ENCODE data around the gene CHN2. TPM values are rescaled to one million over a fixed set of nuclear protein-coding genes. Genes with fewer than 3 reads are reported as not detected.

CHN2 gene
- polyA plus RNA-seq, 2 of the 4 experiments (the other 2 are of a cell fraction), result 0.06 TPM; not detected in 1

- Histone ChIP-seq H3K4me3 (no peak overlapping the region), H3K27ac (no peak overlapping the region), H3K9me3 (no peaks in the 10 kb centered on the region), H3K4me1 (no peaks in the 10 kb centered on the region), H3K4me2 (no peak overlapping the region)
- FAIRE-seq, result no peak
- WGBS (ENCODE audit: missing lambda C conversion rate), result 54% methylated on average over 5 of the region's 6 CpGs
- no peak for DNase-seq (ENCODE audit: low read depth in 1 of 2, low spot score in 1 of 2)
- ChIA-PET CTCF (no interaction called here), POLR2A (no interaction called here)
- TF ChIP-seq CEBPB (IDR thresholded peaks at IDR 0.05), result no peak
- no peak for TF ChIP-seq BCL3 (IDR thresholded peaks at IDR 0.05)
- TF ChIP-seq KDM5A (IDR thresholded peaks at IDR 0.05), result no peak
- no peak for TF ChIP-seq HOXB13 (CRISPR knock-in tag; IDR thresholded peaks at IDR 0.05; ENCODE audit: low read depth)
- TF ChIP-seq BHLHE40 (IDR thresholded peaks at IDR 0.05; ENCODE audit: low read depth, low read length), result no peak
- TF ChIP-seq CHD2 (IDR thresholded peaks at IDR 0.05; ENCODE audit: low read length, partially characterized antibody), result no peak
- no peak for TF ChIP-seq POLR2A (IDR thresholded peaks at IDR 0.05; ENCODE audit: low read length)
- no peak for ATAC-seq
Observed at GRCh38 chr7:29277436-29278215, 83.1 kb downstream of the CHN2 start.

GRCh38 chr7:29278337-29279069, 83.9 kb downstream of the CHN2 start:
- no peak for ATAC-seq

More at GRCh38 chr7:29278337-29279069, 83.9 kb downstream of the CHN2 start:
- Histone ChIP-seq H3K4me1 (no peaks in the 10 kb centered on the region), H3K4me3 (no peak overlapping the region), H3K27ac (no peak overlapping the region), H3K4me2 (no peak overlapping the region), H3K9me3 (no peaks in the 10 kb centered on the region)
- ChIA-PET CTCF (no interaction called here), POLR2A (no interaction called here)
- WGBS (ENCODE audit: missing lambda C conversion rate), result 25% methylated on average over 9 of the region's 9 CpGs
- DNase-seq (ENCODE audit: low read depth in 1 of 2, low spot score in 1 of 2) (no peak), FAIRE-seq (no peak)
- TF ChIP-seq ESRRA (IDR thresholded peaks at IDR 0.05; ENCODE audit: borderline replicate concordance, low read length) (no peak), BHLHE40 (IDR thresholded peaks at IDR 0.05; ENCODE audit: low read depth, low read length) (no peak), JUN (IDR thresholded peaks at IDR 0.05) (no peak), HEYL (CRISPR knock-in tag; IDR thresholded peaks at IDR 0.05) (no peak), POLR2AphosphoS2 (conservative IDR thresholded peaks at IDR 0.05; ENCODE audit: low read length) (no peak), RCOR1 (IDR thresholded peaks at IDR 0.05; ENCODE audit: low read depth, low read length) (no peak), RAD21 (conservative IDR thresholded peaks at IDR 0.05 in 1 of 2, IDR thresholded peaks at IDR 0.05 in 1 of 2) (no peak), EHMT2 (IDR thresholded peaks at IDR 0.05; ENCODE audit: low read depth) (no peak), ZC3H11A (IDR thresholded peaks at IDR 0.05) (no peak), CHD2 (IDR thresholded peaks at IDR 0.05; ENCODE audit: low read length, partially characterized antibody) (no peak), NR3C1 (IDR thresholded peaks at IDR 0.05) (no peak), MAX (IDR thresholded peaks at IDR 0.05) (no peak), KDM1A (IDR thresholded peaks at IDR 0.05; ENCODE audit: low read depth) (no peak), KDM5A (IDR thresholded peaks at IDR 0.05) (no peak), PBX3 (IDR thresholded peaks at IDR 0.05) (no peak), EHF (CRISPR knock-in tag; IDR thresholded peaks at IDR 0.05) (no peak)
- TF ChIP-seq, protein P1, sequence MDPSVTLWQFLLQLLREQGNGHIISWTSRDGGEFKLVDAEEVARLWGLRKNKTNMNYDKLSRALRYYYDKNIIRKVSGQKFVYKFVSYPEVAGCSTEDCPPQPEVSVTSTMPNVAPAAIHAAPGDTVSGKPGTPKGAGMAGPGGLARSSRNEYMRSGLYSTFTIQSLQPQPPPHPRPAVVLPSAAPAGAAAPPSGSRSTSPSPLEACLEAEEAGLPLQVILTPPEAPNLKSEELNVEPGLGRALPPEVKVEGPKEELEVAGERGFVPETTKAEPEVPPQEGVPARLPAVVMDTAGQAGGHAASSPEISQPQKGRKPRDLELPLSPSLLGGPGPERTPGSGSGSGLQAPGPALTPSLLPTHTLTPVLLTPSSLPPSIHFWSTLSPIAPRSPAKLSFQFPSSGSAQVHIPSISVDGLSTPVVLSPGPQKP (IDR thresholded peaks at IDR 0.05; ENCODE audit: low read depth, low read length), result no peak

Measured in A549 (cell line).